Activated CD4-positive, alpha-beta memory T cell treated with anti-CD3 and anti-CD28 coated beads for 36 hours (primary cell): Measurements from ENCODE around the gene C4orf50. TPM values are rescaled to one million over a fixed set of nuclear protein-coding genes. Genes with fewer than 3 reads are reported as not detected.

Source experiments
- CTCF ChIA-PET: fragments of 350-600 bp; sonication (Branson Sonifier 250); formaldehyde crosslinking; loops from one replicate; lab custom pipeline; 2021; ENCODE audit warnings: antibody characterized with exemption, inconsistent platforms; lab: Charles Lee
- POLR2A ChIA-PET: fragments of 350-600 bp; sonication (Branson Sonifier 250); formaldehyde crosslinking; loops from one replicate; lab custom pipeline; 2021; ENCODE audit warnings: antibody characterized with exemption; lab: Charles Lee
- DNase-seq: peaks from one replicate; pipeline ENCODE4 v3.0.0-alpha.2; 2020
- H3K27ac Mint-ChIP-seq: one replicate; pipeline ENCODE4 v1.8.0; 2021; ENCODE audit warnings: mixed read lengths
- H3K27me3 Mint-ChIP-seq: one replicate; pipeline ENCODE4 v1.8.0; 2021; ENCODE audit warnings: mixed read lengths
- H3K36me3 Mint-ChIP-seq: one replicate; pipeline ENCODE4 v1.8.0; 2021; ENCODE audit warnings: mixed read lengths
- H3K4me1 Mint-ChIP-seq: one replicate; pipeline ENCODE4 v1.8.0; 2021; ENCODE audit warnings: low read depth, mixed read lengths
- H3K4me3 Mint-ChIP-seq: one replicate; pipeline ENCODE4 v1.8.0; 2021; ENCODE audit warnings: mild to moderate bottlenecking, mixed read lengths
- H3K9me3 Mint-ChIP-seq: one replicate; pipeline ENCODE4 v1.8.0; 2021; ENCODE audit warnings: mixed read lengths
- intact Hi-C: fragments of 100-400 bp; cut with micrococcal nuclease; formaldehyde crosslinking; loops from one replicate; pipeline ENCODE4 v1.15.1; 2023
- total RNA-seq, 2 experiments: library from RNA; stranded (reverse); gene quantifications; one replicate each; pipeline ENCODE4 v1.2.3, GENCODE V29; 2021

Gene C4orf50
- total RNA-seq, 2 experiments from 2014 or later: 0.07 to 0.10 TPM

GRCh38 chr4:5883916-5884315 lies 134.3 kb downstream of the C4orf50 start:
- H3K36me3 Mint-ChIP-seq: no peaks in the 10 kb centered on the region
- H3K4me3 Mint-ChIP-seq: no peak overlapping the region
- peaks cover 3% of the 10 kb centered on the region for H3K4me1 Mint-ChIP-seq
- no peaks in the 10 kb centered on the region for H3K9me3 Mint-ChIP-seq
- POLR2A ChIA-PET: no interaction called here
- CTCF ChIA-PET: no interaction called here
- no peak for DNase-seq
- no peak overlapping the region for H3K27ac Mint-ChIP-seq
- H3K27me3 Mint-ChIP-seq: peaks cover 53% of the 10 kb centered on the region
- intact Hi-C loops: no loop called here

- H3K36me3 Mint-ChIP-seq: no peaks in the 10 kb centered on the region
Measured at GRCh38 chr4:5882947-5883346, 135.3 kb downstream of the C4orf50 start.

GRCh38 chr4:5881340-5881739 lies 136.9 kb downstream of the C4orf50 start:
- H3K27me3 Mint-ChIP-seq: peaks cover 39% of the 10 kb centered on the region
- no peaks in the 10 kb centered on the region for H3K9me3 Mint-ChIP-seq
- H3K4me3 Mint-ChIP-seq: no peak overlapping the region
- POLR2A ChIA-PET: no interaction called here
- no peak for DNase-seq
- H3K36me3 Mint-ChIP-seq: no peaks in the 10 kb centered on the region
- H3K27ac Mint-ChIP-seq: no peak overlapping the region
- no peaks in the 10 kb centered on the region for H3K4me1 Mint-ChIP-seq
- intact Hi-C loops: no loop called here
- CTCF ChIA-PET: no interaction called here

More at GRCh38 chr4:5882947-5883346, 135.3 kb downstream of the C4orf50 start:
- POLR2A ChIA-PET: no interaction called here
- H3K9me3 Mint-ChIP-seq: no peaks in the 10 kb centered on the region
- no peaks in the 10 kb centered on the region for H3K4me1 Mint-ChIP-seq
- DNase-seq: no peak
- CTCF ChIA-PET: interaction anchor here (0.8 kb wide), 1 partner anchor 748 kb away, joined by 3 read pairs; no protein-coding TSS in a partner anchor
- H3K4me3 Mint-ChIP-seq: no peak overlapping the region
- peaks cover 51% of the 10 kb centered on the region for H3K27me3 Mint-ChIP-seq
- H3K27ac Mint-ChIP-seq: no peak overlapping the region
- intact Hi-C loops: no loop called here

- H3K36me3 Mint-ChIP-seq: no peaks in the 10 kb centered on the region
- peaks cover 3% of the 10 kb centered on the region for H3K9me3 Mint-ChIP-seq
- no peak for DNase-seq
- no peak overlapping the region for H3K4me3 Mint-ChIP-seq
- POLR2A ChIA-PET: no interaction called here
- peaks cover 22% of the 10 kb centered on the region for H3K27me3 Mint-ChIP-seq
- no peak overlapping the region for H3K27ac Mint-ChIP-seq
- intact Hi-C loops: no loop called here
- CTCF ChIA-PET: no interaction called here
- H3K4me1 Mint-ChIP-seq: no peaks in the 10 kb centered on the region
Measured at GRCh38 chr4:5878359-5878758, 139.9 kb downstream of the C4orf50 start.

GRCh38 chr4:5877392-5877791 lies 140.8 kb downstream of the C4orf50 start:
- H3K27ac Mint-ChIP-seq: no peak overlapping the region
- CTCF ChIA-PET: no interaction called here
- no peaks in the 10 kb centered on the region for H3K4me1 Mint-ChIP-seq
- H3K36me3 Mint-ChIP-seq: no peaks in the 10 kb centered on the region
- peaks cover 16% of the 10 kb centered on the region for H3K27me3 Mint-ChIP-seq
- intact Hi-C loops: no loop called here
- no peak for DNase-seq
- POLR2A ChIA-PET: no interaction called here
- no peak overlapping the region for H3K4me3 Mint-ChIP-seq
- H3K9me3 Mint-ChIP-seq: peaks cover 3% of the 10 kb centered on the region

- no peak overlapping the region for H3K27ac Mint-ChIP-seq
- DNase-seq: no peak
- ChIA-PET POLR2A (no interaction called here), CTCF (no interaction called here)
- H3K36me3 Mint-ChIP-seq: no peaks in the 10 kb centered on the region
- intact Hi-C loops: no loop called here
- no peaks in the 10 kb centered on the region for H3K4me1 Mint-ChIP-seq
- H3K4me3 Mint-ChIP-seq: no peak overlapping the region
- peaks cover 3% of the 10 kb centered on the region for H3K9me3 Mint-ChIP-seq
- peaks cover 11% of the 10 kb centered on the region for H3K27me3 Mint-ChIP-seq
Measured at GRCh38 chr4:5874811-5875449, 143.3 kb downstream of the C4orf50 start.

GRCh38 chr4:5870701-5871100 lies 147.5 kb downstream of the C4orf50 start:
- Mint-ChIP-seq H3K27ac (no peak overlapping the region), H3K27me3 (peaks cover 18% of the 10 kb centered on the region), H3K36me3 (no peaks in the 10 kb centered on the region), H3K4me3 (no peak overlapping the region), H3K9me3 (peaks cover 3% of the 10 kb centered on the region), H3K4me1 (peaks cover 13% of the 10 kb centered on the region)
- intact Hi-C loops: no loop called here
- no peak for DNase-seq
- POLR2A ChIA-PET: no interaction called here
- CTCF ChIA-PET: no interaction called here

- ChIA-PET POLR2A (no interaction called here), CTCF (no interaction called here)
- H3K9me3 Mint-ChIP-seq: peaks cover 3% of the 10 kb centered on the region
- peaks cover 14% of the 10 kb centered on the region for H3K4me1 Mint-ChIP-seq
- no peak for DNase-seq
- no peak overlapping the region for H3K4me3 Mint-ChIP-seq
- no peak overlapping the region for H3K27ac Mint-ChIP-seq
- intact Hi-C loops: no loop called here
- H3K36me3 Mint-ChIP-seq: no peaks in the 10 kb centered on the region
- H3K27me3 Mint-ChIP-seq: peaks cover 18% of the 10 kb centered on the region
Measured at GRCh38 chr4:5869966-5870619, 148.1 kb downstream of the C4orf50 start.

- intact Hi-C loops: no loop called here
Measured at GRCh38 chr4:5867866-5868265, 150.4 kb downstream of the C4orf50 start.

GRCh38 chr4:5866841-5867813 lies 151.1 kb downstream of the C4orf50 start:
- Mint-ChIP-seq H3K27me3 (peaks cover 17% of the 10 kb centered on the region), H3K9me3 (no peaks in the 10 kb centered on the region), H3K4me3 (no peak overlapping the region), H3K4me1 (peaks cover 22% of the 10 kb centered on the region), H3K27ac (no peak overlapping the region), H3K36me3 (no peaks in the 10 kb centered on the region)
- POLR2A ChIA-PET: no interaction called here
- intact Hi-C loops: no loop called here
- CTCF ChIA-PET: no interaction called here
- DNase-seq: no peak

More at GRCh38 chr4:5867866-5868265, 150.4 kb downstream of the C4orf50 start:
- no peaks in the 10 kb centered on the region for H3K36me3 Mint-ChIP-seq
- ChIA-PET POLR2A (no interaction called here), CTCF (no interaction called here)
- H3K9me3 Mint-ChIP-seq: no peaks in the 10 kb centered on the region
- H3K27ac Mint-ChIP-seq: no peak overlapping the region
- H3K4me3 Mint-ChIP-seq: no peak overlapping the region
- H3K4me1 Mint-ChIP-seq: peaks cover 22% of the 10 kb centered on the region
- peaks cover 17% of the 10 kb centered on the region for H3K27me3 Mint-ChIP-seq
- DNase-seq: no peak

GRCh38 chr4:5865896-5866599 lies 152.2 kb downstream of the C4orf50 start:
- CTCF ChIA-PET: no interaction called here
- POLR2A ChIA-PET: no interaction called here
- Mint-ChIP-seq H3K9me3 (no peaks in the 10 kb centered on the region), H3K36me3 (no peaks in the 10 kb centered on the region), H3K4me3 (no peak overlapping the region), H3K4me1 (peaks cover 22% of the 10 kb centered on the region), H3K27me3 (peaks cover 17% of the 10 kb centered on the region), H3K27ac (no peak overlapping the region)
- DNase-seq: peak; percentile 43
- intact Hi-C loops: no loop called here
